ENCODE data around the gene DVL2. TPM values are rescaled to one million over a fixed set of nuclear protein-coding genes. Genes with fewer than 3 reads are reported as not detected.

Gene DVL2
- total RNA-seq, 1 experiment from 2014 or later, result 34.9 TPM

DNA sequence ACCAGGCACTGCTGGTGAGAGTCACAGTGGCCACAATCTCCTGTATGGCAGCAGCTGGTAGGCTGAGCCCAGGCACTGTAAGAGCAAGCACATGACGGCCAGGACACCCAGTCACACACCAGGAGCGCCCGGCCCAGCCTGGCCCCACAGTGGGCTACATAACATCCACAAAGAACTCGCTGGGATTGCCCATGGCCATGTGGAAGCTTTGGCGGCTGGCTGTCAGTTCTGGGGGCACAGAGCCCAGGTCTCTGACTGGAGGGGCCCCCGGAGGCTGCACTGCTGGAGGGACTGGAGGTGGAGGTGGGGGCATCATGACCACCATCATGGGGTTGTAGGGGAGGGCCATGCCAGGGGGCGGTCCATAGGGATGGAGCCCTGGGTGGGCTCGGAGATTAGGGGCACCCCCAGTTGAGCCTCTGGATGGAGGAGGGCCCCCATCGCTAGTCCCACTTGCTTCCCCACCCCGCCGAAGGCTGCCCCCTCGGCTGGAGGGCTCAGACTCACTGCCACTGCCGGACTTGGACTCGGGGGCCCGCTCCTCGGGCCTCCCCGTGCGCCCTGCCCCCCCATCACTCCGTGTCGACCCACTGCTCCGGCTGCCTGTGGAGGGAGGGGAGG lies 8.5 kb downstream of the DVL2 start:
- Mint-ChIP-seq H3K4me3 (ENCODE audit: unreplicated experiment) (no peak overlapping the region), H3K27ac (ENCODE audit: low read depth, unreplicated experiment) (no peak overlapping the region), H3K36me3 (ENCODE audit: insufficient read depth, unreplicated experiment) (peaks cover 84% of the 10 kb centered on the region), H3K27me3 (ENCODE audit: insufficient read depth, unreplicated experiment) (no peaks in the 10 kb centered on the region), H3K4me1 (ENCODE audit: insufficient read depth, unreplicated experiment) (peaks cover 23% of the 10 kb centered on the region), H3K9me3 (ENCODE audit: unreplicated experiment) (no peaks in the 10 kb centered on the region)
- TF ChIP-seq, protein P1, sequence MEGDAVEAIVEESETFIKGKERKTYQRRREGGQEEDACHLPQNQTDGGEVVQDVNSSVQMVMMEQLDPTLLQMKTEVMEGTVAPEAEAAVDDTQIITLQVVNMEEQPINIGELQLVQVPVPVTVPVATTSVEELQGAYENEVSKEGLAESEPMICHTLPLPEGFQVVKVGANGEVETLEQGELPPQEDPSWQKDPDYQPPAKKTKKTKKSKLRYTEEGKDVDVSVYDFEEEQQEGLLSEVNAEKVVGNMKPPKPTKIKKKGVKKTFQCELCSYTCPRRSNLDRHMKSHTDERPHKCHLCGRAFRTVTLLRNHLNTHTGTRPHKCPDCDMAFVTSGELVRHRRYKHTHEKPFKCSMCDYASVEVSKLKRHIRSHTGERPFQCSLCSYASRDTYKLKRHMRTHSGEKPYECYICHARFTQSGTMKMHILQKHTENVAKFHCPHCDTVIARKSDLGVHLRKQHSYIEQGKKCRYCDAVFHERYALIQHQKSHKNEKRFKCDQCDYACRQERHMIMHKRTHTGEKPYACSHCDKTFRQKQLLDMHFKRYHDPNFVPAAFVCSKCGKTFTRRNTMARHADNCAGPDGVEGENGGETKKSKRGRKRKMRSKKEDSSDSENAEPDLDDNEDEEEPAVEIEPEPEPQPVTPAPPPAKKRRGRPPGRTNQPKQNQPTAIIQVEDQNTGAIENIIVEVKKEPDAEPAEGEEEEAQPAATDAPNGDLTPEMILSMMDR (IDR thresholded peaks at IDR 0.05; ENCODE audit: unreplicated experiment), result no peak
- ChIA-PET POLR2A (interaction anchor here (9.0 kb wide), 1 partner anchor 11 kb away, joined by 278 read pairs; the partner anchor contains the start of genes DVL2, GABARAP and PHF23), CTCF (no interaction called here)
- BruUV-seq (replicated peaks), result no TSS peak
- intact Hi-C loops (cut with micrococcal nuclease), result no loop called here
- DNase-seq (ENCODE audit: unreplicated experiment), result no peak

DNA sequence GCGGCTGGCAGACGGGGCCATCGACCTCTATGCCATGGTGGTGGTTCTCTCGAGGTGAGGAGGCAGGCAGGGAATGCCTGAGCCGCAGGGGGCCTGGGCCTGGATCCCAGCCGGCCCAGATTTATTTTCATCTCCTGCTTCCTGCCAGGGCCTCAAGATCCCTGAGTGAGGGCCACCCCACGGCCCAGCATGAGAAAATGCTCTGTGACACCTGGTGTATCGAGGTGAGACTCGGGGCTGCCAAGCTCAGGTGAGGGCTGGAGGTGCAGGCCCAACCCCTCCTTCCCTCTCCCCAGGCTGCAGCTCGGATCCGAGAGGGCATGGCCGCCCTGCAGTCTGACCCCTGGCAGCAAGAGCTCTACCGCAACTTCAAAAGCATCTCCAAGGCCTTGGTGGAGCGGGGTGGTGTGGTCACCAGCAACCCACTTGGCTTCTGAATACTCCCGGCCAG lies 9.6 kb downstream of the DVL2 start:
- intact Hi-C loops (cut with micrococcal nuclease), result no loop called here
- peaks cover 88% of the 10 kb centered on the region for H3K36me3 Mint-ChIP-seq (ENCODE audit: insufficient read depth, unreplicated experiment)
- TSS peak; percentile 41 for BruUV-seq (replicated peaks)
- ChIA-PET POLR2A (interaction anchor here (9.0 kb wide), 1 partner anchor 12 kb away, joined by 278 read pairs; the partner anchor contains the start of genes DVL2, GABARAP and PHF23), CTCF (no interaction called here)
- H3K9me3 Mint-ChIP-seq (ENCODE audit: unreplicated experiment), result no peaks in the 10 kb centered on the region
- H3K27ac Mint-ChIP-seq (ENCODE audit: low read depth, unreplicated experiment), result no peak overlapping the region
- TF ChIP-seq, protein P1 (IDR thresholded peaks at IDR 0.05; ENCODE audit: unreplicated experiment), result no peak
- DNase-seq (ENCODE audit: unreplicated experiment), result no peak
- H3K4me1 Mint-ChIP-seq (ENCODE audit: insufficient read depth, unreplicated experiment), result peaks cover 30% of the 10 kb centered on the region
- no peaks in the 10 kb centered on the region for H3K27me3 Mint-ChIP-seq (ENCODE audit: insufficient read depth, unreplicated experiment)
- no peak overlapping the region for H3K4me3 Mint-ChIP-seq (ENCODE audit: unreplicated experiment)

DNA sequence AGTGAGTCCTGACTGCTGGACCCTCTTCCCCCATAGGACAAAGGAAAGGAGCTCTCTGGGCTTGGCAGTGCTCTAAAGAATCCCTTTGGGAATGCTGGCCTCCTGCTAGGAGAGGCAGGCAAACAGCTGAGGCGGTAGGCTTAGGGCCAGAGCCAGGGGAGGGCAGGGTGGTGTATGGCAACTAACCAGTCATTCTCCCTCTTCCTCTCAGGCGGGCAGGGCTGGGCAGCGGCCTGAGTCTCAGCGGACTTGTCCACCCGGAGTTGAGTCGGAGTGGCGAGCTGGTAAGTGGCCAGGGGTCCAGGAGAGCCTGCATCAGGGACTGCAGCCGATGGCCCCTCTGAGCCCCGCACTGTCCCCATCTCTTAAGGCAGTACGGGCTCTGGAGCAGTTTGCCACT lies 10.2 kb downstream of the DVL2 start:
- BruUV-seq (replicated peaks), result no TSS peak
- H3K4me3 Mint-ChIP-seq (ENCODE audit: unreplicated experiment), result no peak overlapping the region

DNA sequence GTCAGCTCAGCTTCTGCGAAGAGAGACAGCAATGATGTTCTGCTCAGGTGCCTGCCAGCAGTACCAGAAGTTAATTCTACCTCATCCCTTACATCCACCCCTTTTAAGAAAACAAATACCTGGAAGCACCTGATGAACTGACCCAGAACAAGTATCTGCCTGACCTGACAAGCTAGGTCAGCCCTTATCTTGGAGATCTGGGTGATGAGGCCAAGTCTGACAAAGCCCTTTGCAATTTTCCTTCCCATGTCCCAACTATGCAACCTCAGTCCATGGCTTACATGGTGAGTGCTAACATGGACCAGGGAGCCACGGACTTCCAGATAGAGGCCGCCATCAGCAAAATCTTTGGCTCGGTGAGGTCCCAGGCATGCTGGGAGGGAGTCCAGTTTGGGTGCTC lies 10.9 kb downstream of the DVL2 start:
- Mint-ChIP-seq H3K27ac (ENCODE audit: low read depth, unreplicated experiment) (no peak overlapping the region), H3K4me3 (ENCODE audit: unreplicated experiment) (no peak overlapping the region), H3K27me3 (ENCODE audit: insufficient read depth, unreplicated experiment) (no peaks in the 10 kb centered on the region), H3K9me3 (ENCODE audit: unreplicated experiment) (no peaks in the 10 kb centered on the region), H3K36me3 (ENCODE audit: insufficient read depth, unreplicated experiment) (peaks cover 79% of the 10 kb centered on the region), H3K4me1 (ENCODE audit: insufficient read depth, unreplicated experiment) (peaks cover 33% of the 10 kb centered on the region)
- ChIA-PET POLR2A (interaction anchor here (0.5 to 9.0 kb wide), 3 partner anchors 13 to 464 kb away, joined by 3 to 278 read pairs (median 4); partner anchors contain the start of genes DVL2, GABARAP, PHF23 and TP53), CTCF (interaction anchor here (0.7 to 0.9 kb wide), 3 partner anchors 9 to 125 kb away, joined by 3 to 4 read pairs (median 3); no protein-coding TSS in a partner anchor)
- TF ChIP-seq, protein P1 (IDR thresholded peaks at IDR 0.05; ENCODE audit: unreplicated experiment), result no peak
- no peak for DNase-seq (ENCODE audit: unreplicated experiment)
- BruUV-seq (replicated peaks), result no TSS peak
- intact Hi-C loops (cut with micrococcal nuclease), result no loop called here

More for the DNA sequence above, 10.2 kb downstream of the DVL2 start:
- Mint-ChIP-seq H3K27me3 (ENCODE audit: insufficient read depth, unreplicated experiment) (no peaks in the 10 kb centered on the region), H3K36me3 (ENCODE audit: insufficient read depth, unreplicated experiment) (peaks cover 86% of the 10 kb centered on the region), H3K27ac (ENCODE audit: low read depth, unreplicated experiment) (no peak overlapping the region), H3K4me1 (ENCODE audit: insufficient read depth, unreplicated experiment) (peaks cover 35% of the 10 kb centered on the region), H3K9me3 (ENCODE audit: unreplicated experiment) (no peaks in the 10 kb centered on the region)
- ChIA-PET POLR2A (interaction anchor here (0.8 to 9.0 kb wide), 2 partner anchors 13 to 463 kb away, joined by 3 to 278 read pairs; partner anchors contain the start of genes DVL2, GABARAP, PHF23 and TP53), CTCF (interaction anchor here (0.7 kb wide), 1 partner anchor 124 kb away, joined by 3 read pairs; no protein-coding TSS in a partner anchor)
- intact Hi-C loops (cut with micrococcal nuclease), result no loop called here
- DNase-seq (ENCODE audit: unreplicated experiment), result no peak
- TF ChIP-seq, protein P1 (IDR thresholded peaks at IDR 0.05; ENCODE audit: unreplicated experiment), result no peak
